HL-60/S4 treated with retinoic acid at 250 ng/mL for 4 days and 3 days (cell line): ENCODE measurements around the gene HERC2.
"Not testable (repeated sequence)": the region's sequence is repeated elsewhere in the genome, so short reads cannot be mapped to it uniquely, and the experiment has no call there.

Source experiments
- in situ Hi-C: fragments of 300-500 bp; cut with MboI; formaldehyde crosslinking; loops from 2 replicates; pipeline ENCODE4 v1.7.0; 2022; ENCODE audit warnings: low sequenced_read_pairs

Gene HERC2

GRCh38 chr15:28182216-28182615 is 139.8 kb downstream of the HERC2 start:
- in situ Hi-C loops, result no loop called here

- in situ Hi-C loops, result no loop called here
Observed at GRCh38 chr15:28181366-28181765, 140.6 kb downstream of the HERC2 start.

- in situ Hi-C loops, result no loop called here
Observed at GRCh38 chr15:28179270-28179669, 142.7 kb downstream of the HERC2 start.

GRCh38 chr15:28178727-28179126 is 143.3 kb downstream of the HERC2 start:
- in situ Hi-C loops, result no loop called here

- in situ Hi-C loops, result no loop called here
Observed at GRCh38 chr15:28178290-28178689, 143.7 kb downstream of the HERC2 start.

GRCh38 chr15:28169366-28169765 is 152.6 kb downstream of the HERC2 start:
- in situ Hi-C loops, result no loop called here

GRCh38 chr15:28168405-28169121 is 153.4 kb downstream of the HERC2 start:
- in situ Hi-C loops, result not testable (repeated sequence)

GRCh38 chr15:28167042-28167441 is 154.9 kb downstream of the HERC2 start:
- in situ Hi-C loops, result no loop called here

GRCh38 chr15:28165791-28166190 is 156.2 kb downstream of the HERC2 start:
- in situ Hi-C loops, result no loop called here

GRCh38 chr15:28164876-28165275 is 157.1 kb downstream of the HERC2 start:
- in situ Hi-C loops, result no loop called here

- in situ Hi-C loops, result no loop called here
Observed at GRCh38 chr15:28154283-28154682, 167.7 kb downstream of the HERC2 start.

GRCh38 chr15:28153492-28154119 is 168.4 kb downstream of the HERC2 start:
- in situ Hi-C loops, result no loop called here

- in situ Hi-C loops, result not testable (repeated sequence)
Observed at GRCh38 chr15:28152538-28152923, 169.4 kb downstream of the HERC2 start.

- in situ Hi-C loops, result not testable (repeated sequence)
Observed at GRCh38 chr15:28151864-28152537, 170.0 kb downstream of the HERC2 start.

GRCh38 chr15:28147801-28148200 is 174.2 kb downstream of the HERC2 start:
- in situ Hi-C loops, result no loop called here

GRCh38 chr15:28145419-28145818 is 176.6 kb downstream of the HERC2 start:
- in situ Hi-C loops, result not testable (repeated sequence)

- in situ Hi-C loops, result no loop called here
Observed at GRCh38 chr15:28140062-28140461, 181.9 kb downstream of the HERC2 start.

- in situ Hi-C loops, result not testable (repeated sequence)
Observed at GRCh38 chr15:28137408-28138039, 184.5 kb downstream of the HERC2 start.

- in situ Hi-C loops, result not testable (repeated sequence)
Observed at GRCh38 chr15:28136236-28136904, 185.6 kb downstream of the HERC2 start.

GRCh38 chr15:28133281-28133680 is 188.7 kb downstream of the HERC2 start:
- in situ Hi-C loops, result no loop called here
